NCI-H2171 (cell line): ENCODE results near the gene CAMSAP2.

Experiments
- DNase-seq: peaks from one replicate; lab custom pipeline; 2025; lab: John Stamatoyannopoulos, UW

The CAMSAP2 gene

DNA sequence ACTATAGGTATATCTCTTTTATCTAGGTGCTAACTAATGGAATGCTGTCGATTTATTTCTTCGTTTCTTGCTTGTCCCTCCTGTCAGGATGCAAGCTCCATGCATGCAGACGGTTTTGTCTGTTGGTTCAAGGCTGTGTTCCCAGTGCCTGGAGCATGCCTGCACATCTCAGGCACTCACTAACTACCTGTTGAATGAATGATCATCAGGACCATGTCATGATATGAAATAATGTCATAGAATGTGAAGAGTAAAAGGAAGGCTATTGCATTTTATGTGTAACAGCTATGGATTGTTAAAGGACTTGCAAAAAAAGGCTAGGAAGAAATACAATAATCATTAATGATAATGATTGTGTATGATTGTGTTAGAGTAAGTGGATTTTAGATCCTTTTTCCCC is 138.3 kb downstream of the CAMSAP2 start:
- DNase-seq: no peak

DNA sequence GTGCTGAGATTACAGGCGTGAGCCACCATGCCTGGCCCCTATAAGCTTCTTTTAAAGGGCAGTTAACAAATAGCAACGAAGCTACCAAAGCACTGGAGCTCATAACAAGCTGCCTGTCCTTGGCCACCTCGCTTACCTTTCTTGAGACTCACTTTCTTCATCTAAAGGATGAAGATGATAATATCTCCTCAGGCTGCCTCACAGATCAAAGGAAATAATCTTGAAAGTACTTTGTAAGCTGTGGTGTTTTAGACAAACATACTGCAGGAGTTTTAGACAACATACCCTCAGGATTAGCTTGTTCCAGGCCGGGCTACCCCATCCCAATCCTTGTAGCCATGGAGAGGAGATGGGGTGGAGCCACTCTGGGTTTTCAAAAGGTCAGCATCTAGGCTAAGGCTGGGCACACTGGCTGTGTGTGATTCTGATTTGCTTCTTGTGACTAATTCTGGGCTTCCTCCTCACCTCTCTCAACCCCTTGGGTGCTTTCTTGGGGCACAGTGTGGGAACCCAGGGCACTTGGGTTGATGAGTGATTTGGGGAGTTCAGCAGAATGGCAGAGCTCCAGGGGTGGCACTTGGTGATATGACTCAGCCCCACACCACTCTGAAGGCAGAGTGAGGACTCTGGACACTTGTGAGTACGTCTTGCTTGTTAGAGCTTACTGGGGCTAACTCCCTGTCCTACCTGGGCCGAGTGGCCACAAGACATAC is 139.3 kb downstream of the CAMSAP2 start:
- no peak for DNase-seq

DNA sequence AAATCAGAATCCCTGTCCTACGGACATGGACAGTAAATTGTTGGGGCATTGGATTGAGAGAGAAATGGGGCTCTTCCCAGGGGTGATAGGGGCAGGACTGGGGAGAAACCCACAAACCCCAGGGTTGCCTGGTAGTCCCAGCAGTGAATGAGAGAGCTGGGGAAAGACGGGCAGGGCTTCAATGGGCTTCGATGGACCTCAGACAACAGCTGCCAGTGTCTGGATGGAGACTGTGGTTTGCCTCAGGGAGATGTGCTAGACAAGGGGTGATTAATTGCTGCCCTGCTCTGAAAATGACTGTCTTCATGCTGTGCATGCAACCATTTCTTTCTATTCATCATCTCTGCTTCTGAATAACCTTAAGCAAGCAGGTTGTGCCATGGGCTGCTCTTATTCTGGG is 141.5 kb downstream of the CAMSAP2 start:
- no peak for DNase-seq

DNA sequence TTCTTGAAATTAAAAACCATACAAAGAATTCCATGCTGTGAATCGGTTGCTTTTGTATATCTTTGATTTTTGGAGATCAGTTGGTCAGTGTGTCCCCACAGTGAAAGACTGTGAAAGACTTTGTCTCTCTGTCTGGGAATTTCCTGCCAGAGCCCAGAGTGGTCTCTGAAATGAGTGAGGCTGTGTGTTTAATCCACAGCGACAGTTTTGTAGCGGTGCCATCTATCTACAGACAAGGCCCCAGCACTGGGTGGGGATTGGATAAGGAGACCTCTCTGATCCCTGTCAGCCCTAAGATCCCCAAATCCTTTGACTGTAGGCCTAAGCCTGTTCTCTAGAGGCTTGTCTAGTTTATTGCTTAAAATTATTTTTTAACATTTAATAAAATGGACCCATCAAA is 144.4 kb downstream of the CAMSAP2 start:
- DNase-seq: no peak

DNA sequence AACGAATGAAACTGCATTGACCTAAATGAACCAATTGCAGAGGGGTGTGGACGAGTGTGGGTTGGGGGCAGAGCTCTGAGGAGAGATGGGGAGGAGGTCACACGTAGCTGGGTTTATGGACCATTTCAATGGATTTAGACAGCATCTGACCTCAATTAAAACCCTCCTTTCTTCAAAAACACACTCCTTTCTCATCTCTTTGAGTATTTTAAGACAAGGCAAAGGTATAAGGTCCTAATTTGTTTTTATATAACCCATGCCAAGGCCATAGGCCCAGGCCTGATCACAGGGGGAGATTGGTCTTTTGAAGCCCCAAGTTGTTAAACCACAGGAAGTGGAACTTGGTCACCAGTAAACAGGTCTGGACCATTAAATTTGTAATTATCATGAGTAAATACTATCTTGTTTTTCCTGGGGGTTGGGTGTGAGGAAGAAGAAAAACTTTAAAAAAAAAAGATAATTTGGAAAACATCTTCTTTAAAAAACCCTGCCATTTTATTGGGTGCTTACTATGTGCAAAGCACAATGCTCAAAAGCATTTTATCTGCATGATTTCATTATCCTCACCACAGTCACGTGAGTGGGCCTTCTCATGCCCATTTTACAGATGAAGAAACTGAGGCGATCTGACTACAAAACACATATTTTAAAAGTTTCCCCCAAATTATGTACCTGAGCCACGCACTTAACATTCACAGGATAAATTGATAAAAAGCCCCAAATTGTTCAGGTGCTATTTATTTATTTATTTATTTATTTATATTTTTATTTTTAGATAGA is 147.1 kb downstream of the CAMSAP2 start:
- no peak for DNase-seq

DNA sequence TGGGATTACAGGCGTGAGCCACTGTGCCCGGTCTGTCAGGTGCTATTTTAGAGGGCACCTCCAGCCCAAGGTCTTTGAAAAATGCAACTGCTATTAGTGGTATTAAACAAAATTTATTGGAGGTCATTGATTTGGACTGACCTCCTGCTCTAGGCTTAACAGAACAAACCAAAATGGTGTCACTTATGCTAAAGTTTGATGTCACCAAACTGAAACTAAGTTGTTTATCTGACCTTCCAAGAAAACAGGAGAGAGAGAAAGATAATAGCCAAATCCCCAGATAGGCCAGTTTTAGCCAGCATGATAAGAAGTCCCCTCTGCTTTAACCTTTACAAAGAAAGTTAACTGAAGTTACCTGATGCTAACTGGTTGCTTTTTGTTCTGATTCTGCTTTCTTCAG is 147.9 kb downstream of the CAMSAP2 start:
- no peak for DNase-seq

DNA sequence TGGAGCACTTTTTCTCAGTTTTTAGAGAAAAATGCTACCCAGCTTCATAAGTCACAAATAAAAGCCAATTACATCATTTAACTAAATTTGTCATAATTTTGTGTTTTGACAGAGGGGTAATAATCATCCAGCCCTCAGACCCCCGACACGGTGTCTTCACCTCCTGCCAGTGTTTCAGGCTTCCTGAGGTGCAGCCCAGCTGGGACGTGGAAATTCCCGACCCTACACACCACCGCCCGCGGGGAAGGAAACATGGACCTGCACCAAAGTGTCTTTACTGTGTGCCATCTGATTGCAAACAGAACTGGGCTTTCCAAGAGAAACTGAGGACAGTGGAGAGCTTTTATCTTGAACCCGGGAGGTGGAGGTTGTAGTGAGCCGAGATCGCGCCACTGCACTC is 148.3 kb downstream of the CAMSAP2 start:
- no peak for DNase-seq

DNA sequence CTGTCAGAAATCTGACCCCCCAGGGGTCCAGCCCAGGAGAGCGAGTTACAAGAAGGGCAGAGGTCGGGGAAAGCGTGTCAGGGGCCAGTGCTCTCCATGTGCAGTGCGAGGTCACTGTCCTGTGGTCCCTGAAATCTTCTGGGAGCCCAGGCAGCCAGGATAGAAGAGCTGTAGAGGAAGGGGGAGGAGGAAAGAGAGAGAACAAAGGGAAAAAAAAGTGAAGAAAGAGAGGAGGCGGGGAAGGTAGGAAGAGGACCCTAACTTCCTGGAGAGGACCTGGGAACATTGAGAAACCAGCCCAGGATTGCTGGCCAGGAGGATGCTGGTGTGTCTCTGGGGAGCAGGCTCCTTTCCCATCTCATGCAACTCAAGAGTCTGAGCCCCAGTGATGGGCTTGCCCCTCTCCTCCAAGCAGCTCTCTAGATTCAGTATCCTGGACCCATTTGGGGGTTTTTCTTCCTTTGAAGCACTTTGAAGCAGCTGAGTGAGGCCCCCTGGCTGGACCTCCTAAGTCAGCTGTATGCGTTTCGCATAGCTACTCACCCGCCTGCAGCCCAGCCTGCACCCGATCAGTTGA is 149.2 kb downstream of the CAMSAP2 start:
- no peak for DNase-seq

DNA sequence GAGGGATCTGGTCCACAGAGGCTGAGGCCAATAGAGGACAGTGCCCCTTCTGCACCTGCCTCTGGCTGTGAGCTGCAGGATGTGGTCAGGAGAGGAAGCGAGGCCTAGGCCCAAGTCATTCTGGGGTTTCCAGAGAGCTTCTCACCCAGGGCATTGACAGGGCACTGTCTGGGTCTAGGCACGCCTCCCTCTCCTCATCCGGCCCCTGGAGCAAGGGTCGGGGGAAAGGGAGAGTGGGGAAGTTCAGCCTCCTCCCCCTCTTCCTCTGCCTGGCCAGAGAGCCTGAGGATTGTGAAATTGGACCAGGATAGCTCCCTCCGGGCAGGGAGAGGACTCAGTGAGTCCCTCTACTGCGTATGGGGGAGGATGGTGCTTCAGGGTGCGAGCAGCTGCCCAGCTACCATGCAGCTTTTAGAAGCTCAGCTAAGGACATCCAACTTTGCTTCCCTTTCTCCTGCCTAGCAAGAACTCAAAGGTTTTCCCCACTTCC is 149.7 kb downstream of the CAMSAP2 start:
- no peak for DNase-seq

DNA sequence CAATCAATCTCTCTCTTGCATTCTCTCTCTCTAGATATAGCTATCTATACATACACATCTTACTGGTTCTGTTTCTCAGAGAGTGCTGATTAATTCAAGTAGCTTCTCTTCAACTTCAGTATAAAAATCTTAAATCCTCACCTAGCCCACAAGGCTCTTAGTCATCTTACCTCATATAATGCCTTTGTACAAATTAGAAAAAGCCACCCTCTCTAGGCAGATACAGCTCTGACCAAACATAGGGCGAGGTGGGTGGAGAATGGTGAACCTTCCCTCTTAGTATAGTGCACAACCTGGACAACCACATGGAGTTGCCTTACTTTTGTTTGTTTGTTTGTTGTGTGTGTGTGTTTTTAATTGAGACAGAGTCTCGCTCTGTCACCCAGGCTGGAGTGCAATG is 150.9 kb downstream of the CAMSAP2 start:
- no peak for DNase-seq

DNA sequence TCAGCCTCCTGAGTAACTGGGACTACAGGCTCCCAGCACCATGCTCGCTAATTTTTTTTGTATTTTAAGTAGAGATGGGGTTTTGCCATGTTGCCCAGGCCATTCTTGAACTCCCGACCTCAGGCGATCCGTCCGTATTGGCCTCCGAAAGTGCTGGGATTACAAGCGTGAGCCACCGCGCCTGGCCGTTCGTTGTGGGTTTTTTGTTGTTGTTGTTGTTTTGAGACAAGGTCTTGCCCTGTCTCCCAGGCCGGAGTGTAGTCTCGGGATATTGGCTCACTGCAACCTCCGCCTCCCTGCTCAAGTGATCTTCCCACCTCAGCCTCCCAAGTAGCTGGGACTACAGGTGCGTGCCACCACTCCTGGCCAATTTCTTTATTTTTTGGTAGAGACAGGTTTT is 151.3 kb downstream of the CAMSAP2 start:
- no peak for DNase-seq

DNA sequence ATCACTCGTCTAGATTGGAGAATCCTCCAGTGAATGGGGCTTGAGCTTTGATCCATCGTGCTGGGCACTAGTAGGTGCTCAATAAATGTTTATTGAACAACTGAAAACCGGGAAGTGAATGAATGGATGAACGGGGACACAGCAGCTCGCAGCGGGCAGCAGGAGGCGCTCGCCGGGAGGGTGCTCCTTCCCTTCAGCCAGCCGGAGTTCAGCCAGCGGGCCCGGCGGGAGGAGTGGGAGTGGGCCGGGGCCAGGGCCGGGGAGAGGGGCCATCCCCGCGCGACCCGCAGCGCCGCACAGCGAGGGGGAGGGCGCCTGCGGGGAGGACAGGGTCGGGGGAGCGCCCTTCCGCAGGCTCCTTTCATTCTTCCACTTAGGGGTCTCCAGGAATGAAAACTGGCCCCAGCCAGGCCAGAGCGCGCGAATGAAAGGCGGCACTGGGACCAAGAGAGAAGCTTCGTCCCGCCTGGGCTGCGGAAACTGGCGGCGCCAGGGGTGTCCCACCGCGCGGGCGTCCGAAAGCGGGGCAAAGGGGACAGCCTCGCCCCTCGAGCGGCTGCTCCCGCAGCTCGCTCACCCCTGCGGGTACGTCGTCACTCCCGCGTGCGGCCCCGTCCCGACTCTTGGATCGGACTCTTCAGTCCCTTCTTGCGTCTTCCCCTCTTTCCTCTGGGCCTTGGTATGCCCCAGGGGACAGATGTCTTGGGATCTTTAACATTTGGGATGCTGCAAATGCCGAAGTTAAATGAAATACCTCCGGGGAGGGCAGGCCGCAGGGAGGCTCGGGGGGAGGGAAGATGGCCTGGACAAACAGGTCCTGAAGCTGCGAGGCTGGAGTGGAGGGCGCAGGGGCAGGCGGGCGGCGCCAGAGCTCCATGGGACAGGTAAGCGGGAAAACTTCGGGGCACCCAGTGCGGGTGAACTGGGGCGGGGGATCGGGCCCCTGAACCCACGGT is 152.4 kb downstream of the CAMSAP2 start:
- peak; percentile 44 for DNase-seq

DNA sequence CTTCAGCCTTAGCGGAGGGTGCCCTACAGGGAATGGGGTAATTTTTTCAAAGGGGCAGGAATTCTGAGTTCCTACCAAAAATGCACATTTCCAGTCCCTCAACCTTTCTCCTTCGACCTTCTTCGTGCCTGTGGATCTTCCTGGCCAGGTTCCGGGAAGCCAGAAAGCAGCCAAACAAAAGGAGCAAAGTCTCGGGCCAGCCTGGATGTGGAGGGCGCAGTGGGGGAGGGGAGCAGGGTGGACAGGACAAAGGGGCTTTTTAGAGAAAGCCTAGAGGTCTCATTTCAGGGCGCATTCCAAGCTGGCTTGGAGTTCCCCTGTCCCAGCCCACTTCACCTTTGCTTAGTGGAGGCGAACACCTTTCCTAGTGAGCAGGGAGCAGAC is 153.1 kb downstream of the CAMSAP2 start:
- DNase-seq: no peak

DNA sequence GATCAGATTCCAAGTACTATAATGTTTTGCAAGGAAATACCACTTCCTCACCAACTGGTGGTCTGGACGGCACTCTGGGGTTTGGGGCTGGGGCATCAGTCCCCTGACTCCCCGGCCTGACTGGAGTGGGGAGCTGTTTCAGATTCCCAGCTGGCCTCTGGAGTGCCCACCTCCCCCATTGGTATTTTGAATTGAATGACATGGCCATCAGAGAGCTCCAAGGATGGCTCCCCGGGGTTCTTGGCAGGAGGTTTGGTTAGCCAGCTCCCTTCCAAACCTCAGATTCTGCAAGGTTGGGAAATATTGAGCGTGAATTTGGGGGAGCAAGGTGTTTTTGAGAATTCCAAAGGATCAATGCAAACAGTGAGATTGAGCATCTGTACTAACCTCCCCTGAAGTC is 153.9 kb downstream of the CAMSAP2 start:
- DNase-seq: no peak

DNA sequence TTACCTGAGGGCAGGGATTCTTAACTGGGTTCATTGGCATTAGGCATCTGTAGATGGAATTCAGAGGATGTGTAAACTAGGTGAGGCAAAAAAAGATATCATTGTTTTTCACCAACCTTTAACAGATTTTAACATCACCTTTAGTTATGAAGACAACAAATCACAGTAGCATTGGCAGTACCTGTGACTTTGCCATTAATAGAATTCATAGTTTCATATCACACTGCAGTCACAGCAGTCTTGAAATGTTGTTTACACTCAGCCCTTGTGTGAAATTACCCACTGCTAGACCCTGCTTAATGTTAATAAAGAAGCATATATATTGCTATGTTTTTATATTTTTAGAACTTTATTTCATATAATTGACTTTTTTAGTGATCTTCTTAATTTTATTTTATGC is 154.3 kb downstream of the CAMSAP2 start:
- no peak for DNase-seq

DNA sequence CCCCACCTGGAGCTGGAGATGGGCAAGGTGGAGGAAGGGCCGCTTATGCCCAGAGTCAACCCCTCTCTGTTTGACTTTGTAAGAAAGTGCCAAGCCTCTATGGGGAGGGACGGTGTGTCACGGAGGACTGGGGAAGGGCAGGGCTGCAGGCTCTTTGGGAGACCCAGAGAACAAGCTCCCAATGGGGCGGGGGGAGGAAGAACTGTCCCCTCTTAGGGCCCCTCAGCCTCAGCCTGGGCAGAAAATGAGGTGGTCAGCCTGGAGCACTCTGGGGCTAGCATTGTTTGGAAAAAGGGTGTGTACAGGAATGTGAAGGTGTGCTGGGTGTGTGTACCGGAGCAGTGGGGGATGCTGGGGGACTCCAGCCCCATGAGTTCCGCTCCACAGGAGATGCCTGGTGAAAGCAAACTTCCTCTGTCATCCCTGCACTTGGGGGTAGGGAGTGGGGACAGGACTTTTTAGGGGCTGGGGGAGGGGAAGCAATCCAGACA is 154.8 kb downstream of the CAMSAP2 start:
- no peak for DNase-seq

DNA sequence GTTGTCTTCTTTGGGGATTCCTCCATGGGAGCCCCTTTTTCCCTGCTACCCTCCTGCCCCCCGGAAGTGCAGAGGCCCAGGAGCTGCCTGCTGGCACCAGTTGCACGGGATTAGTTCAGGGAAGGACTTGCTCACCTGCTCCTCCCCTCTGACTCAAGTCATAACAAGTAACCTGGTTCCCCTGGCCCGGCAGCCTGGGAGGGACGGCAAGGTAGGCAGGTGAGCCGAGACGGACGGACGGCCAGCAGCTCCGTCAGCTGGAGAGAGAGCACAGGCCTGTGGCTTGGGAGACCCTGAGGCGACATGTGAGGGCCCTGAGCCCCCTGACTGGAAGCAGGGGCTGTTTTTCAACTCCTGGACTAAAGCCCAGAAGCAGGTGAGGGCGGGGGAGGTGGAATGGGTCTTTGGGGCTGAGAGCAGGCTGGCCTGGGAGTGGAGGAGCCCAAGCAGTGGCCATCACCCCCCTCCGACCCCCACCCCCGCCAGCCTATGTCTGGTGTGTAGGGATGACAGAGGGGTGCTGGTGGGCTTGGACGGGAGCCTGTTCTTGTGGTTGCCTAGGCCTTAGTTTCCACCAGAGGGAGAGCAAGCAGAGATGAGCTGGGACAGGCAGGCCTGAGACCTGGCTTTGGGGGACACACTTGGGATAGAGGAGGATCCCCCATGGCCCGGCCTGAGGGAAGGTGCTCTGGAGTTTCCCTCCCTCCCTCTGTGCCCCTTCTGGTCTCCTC is 156.2 kb downstream of the CAMSAP2 start, which contains the start of gene INAVA:
Gene INAVA, plus strand, starts transcription at position 189 of the 731 bp plus-strand sequence. CDS start 3,501 bp downstream, outside the sequence.
- no peak for DNase-seq

DNA sequence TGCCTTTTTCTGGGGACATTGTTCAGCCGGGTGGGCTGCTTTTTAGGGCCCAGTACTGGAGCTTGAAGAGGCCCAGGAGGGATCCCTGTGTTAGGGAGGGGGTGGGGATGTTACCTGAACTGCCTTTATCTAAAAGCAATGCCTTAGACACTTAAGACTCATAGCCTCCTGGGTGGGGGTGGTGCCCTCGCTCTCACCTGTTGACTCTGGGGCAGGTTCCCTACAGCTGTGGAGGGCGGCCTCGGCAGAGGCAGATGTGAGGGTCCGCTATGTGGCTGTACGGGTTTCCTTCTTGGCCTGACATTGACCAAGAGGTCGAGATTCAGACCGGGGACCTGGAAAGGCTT is 156.7 kb downstream of the CAMSAP2 start:
- no peak for DNase-seq

DNA sequence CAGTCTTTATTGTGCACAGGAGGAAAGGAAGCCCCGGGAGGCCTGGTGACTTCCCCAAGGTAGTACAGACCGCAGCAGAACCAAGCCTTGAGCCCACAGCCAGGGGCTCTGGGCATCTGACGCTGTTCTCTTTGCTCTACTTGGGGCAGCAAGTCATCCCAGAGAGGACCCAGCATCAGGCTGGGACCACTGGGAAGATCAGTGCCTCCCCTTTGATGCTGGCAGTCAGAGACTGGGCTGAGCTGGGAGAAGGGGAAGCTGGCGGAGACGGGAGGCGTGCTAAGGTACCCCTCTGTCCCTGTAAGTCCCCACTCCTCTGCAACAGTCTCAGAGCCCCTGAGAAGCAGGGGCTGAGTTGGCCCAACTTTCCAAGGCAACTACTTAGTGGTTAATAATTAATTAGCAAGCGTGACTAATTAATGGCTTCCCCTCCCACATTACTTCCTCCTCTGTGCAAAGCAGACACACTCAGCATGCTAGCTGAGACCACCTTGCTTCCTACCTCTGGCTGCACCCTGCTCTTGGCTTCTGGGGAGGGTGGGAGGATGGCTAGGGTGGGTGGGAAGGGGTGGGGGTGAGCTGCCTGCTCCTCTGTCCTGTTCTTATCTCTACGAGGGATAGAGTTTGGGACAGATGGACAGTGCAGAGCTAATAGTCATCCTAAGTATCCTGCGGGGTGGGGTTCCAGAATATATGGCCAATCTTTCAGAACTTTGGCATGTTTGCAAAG is 157.3 kb downstream of the CAMSAP2 start:
- DNase-seq: no peak

DNA sequence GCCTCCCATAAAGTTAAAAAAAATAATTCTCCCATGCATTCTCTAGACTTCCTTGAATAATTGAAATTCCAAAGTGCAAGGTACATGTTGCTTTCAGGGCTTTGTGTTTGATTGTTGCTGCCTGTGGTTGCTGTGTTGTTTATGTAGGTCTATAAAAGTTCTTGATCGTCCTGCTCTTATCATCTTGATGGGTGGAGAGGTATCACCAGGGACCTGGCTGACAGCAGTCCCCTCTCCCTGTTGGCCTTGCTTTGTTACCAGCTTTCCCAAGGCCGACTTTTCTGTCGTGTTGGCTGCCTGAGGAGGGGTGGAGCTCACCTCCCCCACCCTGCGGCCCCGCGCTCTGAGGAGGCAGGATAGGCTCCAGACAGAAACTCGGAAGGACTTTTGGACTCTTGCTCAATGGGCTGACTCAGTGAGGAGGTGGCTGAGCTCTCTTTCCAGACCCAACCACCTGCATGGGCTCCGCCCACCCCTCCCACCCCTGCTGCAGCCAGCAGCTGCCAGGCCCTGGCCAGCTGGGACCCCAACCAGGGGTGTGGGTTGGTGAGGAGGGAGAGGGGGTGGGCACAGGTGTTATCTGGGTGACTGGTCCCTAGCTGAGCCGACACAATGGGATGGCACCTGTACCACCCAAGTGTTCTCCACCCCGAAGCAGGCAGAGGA is 158.0 kb downstream of the CAMSAP2 start:
- no peak for DNase-seq
